Type B pancreatic cell (in vitro differentiated cells): ENCODE results near the gene ELMOD2. TPM values are rescaled to one million over a fixed set of nuclear protein-coding genes. Genes with fewer than 3 reads are reported as not detected.

ENCODE experiments used
- DNase-seq: peaks from one replicate; pipeline ENCODE4 v3.0.0; 2021; ENCODE audit warnings: mixed read lengths; ENCODE audit not compliant: unreplicated experiment; ENCODE audit errors: extremely low spot score
- H3K27ac Mint-ChIP-seq: 2 replicates; pipeline ENCODE4 v1.8.0; 2021; ENCODE audit warnings: mild to moderate bottlenecking, mixed read lengths
- H3K27me3 Mint-ChIP-seq: 2 replicates; pipeline ENCODE4 v1.8.0; 2021; ENCODE audit warnings: mixed read lengths
- H3K36me3 Mint-ChIP-seq: 2 replicates; pipeline ENCODE4 v1.8.0; 2021; ENCODE audit warnings: mixed read lengths
- H3K4me1 Mint-ChIP-seq: one replicate; pipeline ENCODE4 v1.8.0; 2021; ENCODE audit warnings: mixed read lengths; ENCODE audit not compliant: unreplicated experiment
- H3K4me3 Mint-ChIP-seq: 2 replicates; pipeline ENCODE4 v1.8.0; 2021; ENCODE audit warnings: mild to moderate bottlenecking, mixed read lengths
- H3K9me3 Mint-ChIP-seq: 2 replicates; pipeline ENCODE4 v1.8.0; 2021; ENCODE audit warnings: mixed read lengths
- total RNA-seq: library from RNA; stranded (reverse); gene quantifications from 2 replicates; pipeline ENCODE4 v1.2.1, GENCODE V29; 2021; ENCODE audit warnings: low replicate concordance
- TF ChIP-seq, protein P1 (sequence below): fragments of 200-600 bp; sonication (generic); conservative IDR thresholded peaks from 2 replicates; pipeline ENCODE4 v1.5.0; 2021; ENCODE audit warnings: antibody characterized with exemption, mild to moderate bottlenecking

Gene ELMOD2
- total RNA-seq, 1 donor from 2014 or later = 50.2 TPM

DNA sequence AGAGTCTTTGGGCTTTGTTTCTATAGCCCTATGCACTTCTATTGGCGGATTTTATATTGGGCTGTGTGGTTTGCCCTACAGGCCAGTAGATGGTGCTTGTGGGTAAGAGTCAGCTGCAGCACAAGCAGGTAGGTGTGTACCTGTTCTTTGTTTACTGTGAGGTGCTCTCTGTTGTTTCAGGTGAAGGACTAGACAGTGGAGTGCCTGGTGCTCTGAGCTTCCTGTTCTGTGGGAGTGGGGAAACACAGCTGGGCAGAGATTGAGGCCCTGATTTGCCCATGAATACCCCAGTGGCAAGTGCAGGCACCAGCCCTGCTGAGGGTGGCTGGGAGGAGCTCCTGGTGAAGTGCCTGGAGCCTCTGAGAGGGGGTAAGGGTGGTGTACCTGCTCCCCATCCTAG is 71.1 kb downstream of the ELMOD2 start:
- TF ChIP-seq, protein P1, sequence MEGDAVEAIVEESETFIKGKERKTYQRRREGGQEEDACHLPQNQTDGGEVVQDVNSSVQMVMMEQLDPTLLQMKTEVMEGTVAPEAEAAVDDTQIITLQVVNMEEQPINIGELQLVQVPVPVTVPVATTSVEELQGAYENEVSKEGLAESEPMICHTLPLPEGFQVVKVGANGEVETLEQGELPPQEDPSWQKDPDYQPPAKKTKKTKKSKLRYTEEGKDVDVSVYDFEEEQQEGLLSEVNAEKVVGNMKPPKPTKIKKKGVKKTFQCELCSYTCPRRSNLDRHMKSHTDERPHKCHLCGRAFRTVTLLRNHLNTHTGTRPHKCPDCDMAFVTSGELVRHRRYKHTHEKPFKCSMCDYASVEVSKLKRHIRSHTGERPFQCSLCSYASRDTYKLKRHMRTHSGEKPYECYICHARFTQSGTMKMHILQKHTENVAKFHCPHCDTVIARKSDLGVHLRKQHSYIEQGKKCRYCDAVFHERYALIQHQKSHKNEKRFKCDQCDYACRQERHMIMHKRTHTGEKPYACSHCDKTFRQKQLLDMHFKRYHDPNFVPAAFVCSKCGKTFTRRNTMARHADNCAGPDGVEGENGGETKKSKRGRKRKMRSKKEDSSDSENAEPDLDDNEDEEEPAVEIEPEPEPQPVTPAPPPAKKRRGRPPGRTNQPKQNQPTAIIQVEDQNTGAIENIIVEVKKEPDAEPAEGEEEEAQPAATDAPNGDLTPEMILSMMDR = peak; percentile 53
- no peaks in the 10 kb centered on the region for H3K36me3 Mint-ChIP-seq
- no peaks in the 10 kb centered on the region for H3K9me3 Mint-ChIP-seq
- no peak overlapping the region for H3K27ac Mint-ChIP-seq
- no peak for DNase-seq
- H3K27me3 Mint-ChIP-seq = peaks cover 15% of the 10 kb centered on the region
- H3K4me1 Mint-ChIP-seq = no peaks in the 10 kb centered on the region
- H3K4me3 Mint-ChIP-seq = no peak overlapping the region

DNA sequence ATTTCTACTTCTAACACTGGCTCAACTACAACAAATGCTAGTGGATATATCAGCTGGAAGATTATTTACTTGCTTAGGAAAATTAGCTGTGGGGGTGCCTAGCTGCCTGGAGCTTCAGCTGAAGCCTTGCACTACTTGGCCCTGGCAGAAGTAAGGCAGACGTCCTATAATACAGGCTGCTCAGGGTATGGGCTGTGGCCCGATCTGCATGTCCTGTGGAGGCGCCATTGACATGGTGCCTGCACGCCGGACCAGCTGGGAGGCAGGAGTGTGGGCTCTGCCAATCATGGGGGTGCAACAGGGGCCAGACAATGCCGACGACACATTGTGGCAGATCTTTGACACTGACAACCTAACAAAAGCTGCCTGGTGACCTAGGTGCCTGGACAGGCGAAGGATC is 76.4 kb downstream of the ELMOD2 start:
- no peaks in the 10 kb centered on the region for H3K4me1 Mint-ChIP-seq

DNA sequence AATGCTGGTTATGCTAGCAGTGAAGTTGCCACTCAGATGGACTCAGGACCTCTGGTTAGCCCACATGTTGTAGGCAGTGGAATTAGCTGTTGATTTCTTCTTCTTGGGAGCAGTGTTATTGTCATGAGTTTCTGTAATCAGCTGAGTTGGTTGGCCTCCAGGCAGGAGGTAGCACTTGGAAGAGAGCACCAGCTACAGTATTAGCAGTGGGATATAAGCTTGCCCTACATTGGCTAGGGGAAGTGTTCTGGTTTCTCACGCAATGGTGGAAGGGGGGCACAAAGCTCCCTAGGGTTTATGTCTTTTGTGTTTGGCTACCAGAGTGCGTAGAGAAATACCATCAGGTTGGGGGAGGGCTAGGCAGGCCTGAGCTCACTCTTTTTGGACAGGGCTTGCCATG is 78.7 kb downstream of the ELMOD2 start:
- TF ChIP-seq, protein P1 = no peak
- H3K9me3 Mint-ChIP-seq = no peaks in the 10 kb centered on the region
- no peak overlapping the region for H3K27ac Mint-ChIP-seq
- H3K4me1 Mint-ChIP-seq = no peaks in the 10 kb centered on the region
- no peak for DNase-seq
- H3K27me3 Mint-ChIP-seq = no peaks in the 10 kb centered on the region
- no peaks in the 10 kb centered on the region for H3K36me3 Mint-ChIP-seq
- H3K4me3 Mint-ChIP-seq = no peak overlapping the region

More for the DNA sequence above, 76.4 kb downstream of the ELMOD2 start:
- DNase-seq = no peak
- Mint-ChIP-seq H3K4me3 (no peak overlapping the region), H3K36me3 (no peaks in the 10 kb centered on the region), H3K27me3 (no peaks in the 10 kb centered on the region), H3K27ac (no peak overlapping the region), H3K9me3 (no peaks in the 10 kb centered on the region)
- TF ChIP-seq, protein P1 = no peak

DNA sequence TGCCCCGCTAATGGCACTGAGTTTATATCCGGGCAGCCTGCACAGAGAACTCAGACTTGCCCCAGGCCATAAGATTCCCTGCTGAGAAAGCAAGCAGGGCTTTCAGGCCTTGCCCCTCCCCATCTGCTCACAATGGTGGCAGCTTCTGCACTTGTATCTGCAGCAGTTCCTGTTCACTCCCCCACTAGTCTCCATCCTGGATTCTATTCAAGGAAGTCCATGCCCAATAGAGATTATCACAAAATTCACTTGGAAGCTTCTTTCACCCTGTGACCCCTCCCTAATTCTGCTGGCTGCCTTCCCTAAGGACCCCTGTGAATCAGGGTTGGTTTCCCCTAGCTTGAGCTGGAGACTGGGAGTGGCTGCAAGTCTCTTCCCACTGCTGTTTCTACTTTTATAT is 79.3 kb downstream of the ELMOD2 start:
- Mint-ChIP-seq H3K9me3 (no peaks in the 10 kb centered on the region), H3K27ac (no peak overlapping the region)
- DNase-seq = no peak

More for the DNA sequence above, 79.3 kb downstream of the ELMOD2 start:
- Mint-ChIP-seq H3K4me1 (no peaks in the 10 kb centered on the region), H3K36me3 (no peaks in the 10 kb centered on the region), H3K4me3 (no peak overlapping the region), H3K27me3 (no peaks in the 10 kb centered on the region)
- TF ChIP-seq, protein P1 = no peak

Other genes starting within 250 kb of the ELMOD2 start
- 51.4 and 58.0 TPM in 2 replicates for gene SCOC, start 150.5 kb upstream of the ELMOD2 start, total RNA-seq
- 3.0 and 6.4 TPM in 2 replicates for gene CLGN, start 96.5 kb upstream of the ELMOD2 start, total RNA-seq
- not detected in 2 replicates for gene MGAT4D, start 25.9 kb upstream of the ELMOD2 start, total RNA-seq
- 0.41 TPM in 1 of 2 replicates, not detected in the other for gene UCP1, start 44.8 kb downstream of the ELMOD2 start, total RNA-seq
- gene TBC1D9, start 232.2 kb downstream of the ELMOD2 start, total RNA-seq = 29.1 and 34.1 TPM in 2 replicates